GM10847 (cell line): ENCODE measurements around the gene SPATS2L.

Experiments
- POLR2A ChIP-seq: IDR thresholded peaks from 2 replicates; pipeline ENCODE4 v1.6.1; 2011; ENCODE audit not compliant: insufficient read length; ENCODE audit errors: extremely low read depth

The SPATS2L gene

GRCh38 chr2:200482194-200482593 is 175.7 kb downstream of the SPATS2L start:
- no peak for TF ChIP-seq POLR2A

- no peak for TF ChIP-seq POLR2A
Observed at GRCh38 chr2:200483729-200484198, 177.3 kb downstream of the SPATS2L start.

GRCh38 chr2:200484934-200485333 is 178.4 kb downstream of the SPATS2L start:
- no peak for TF ChIP-seq POLR2A

GRCh38 chr2:200486529-200486928 is 180.0 kb downstream of the SPATS2L start:
- TF ChIP-seq POLR2A: no peak

- no peak for TF ChIP-seq POLR2A
Observed at GRCh38 chr2:200488169-200488568, 181.7 kb downstream of the SPATS2L start.

- no peak for TF ChIP-seq POLR2A
Observed at GRCh38 chr2:200490001-200490400, 183.5 kb downstream of the SPATS2L start.

GRCh38 chr2:200492656-200493055 is 186.2 kb downstream of the SPATS2L start:
- TF ChIP-seq POLR2A: no peak

GRCh38 chr2:200494048-200494447 is 187.6 kb downstream of the SPATS2L start:
- no peak for TF ChIP-seq POLR2A

- no peak for TF ChIP-seq POLR2A
Observed at GRCh38 chr2:200496696-200497095, 190.2 kb downstream of the SPATS2L start.

- no peak for TF ChIP-seq POLR2A
Observed at GRCh38 chr2:200498402-200499162, 192.1 kb downstream of the SPATS2L start.

GRCh38 chr2:200502196-200502595 is 195.7 kb downstream of the SPATS2L start:
- TF ChIP-seq POLR2A: no peak

GRCh38 chr2:200506679-200507078 is 200.2 kb downstream of the SPATS2L start:
- TF ChIP-seq POLR2A: no peak

- no peak for TF ChIP-seq POLR2A
Observed at GRCh38 chr2:200507179-200507578, 200.7 kb downstream of the SPATS2L start.

GRCh38 chr2:200509235-200509611 is 202.7 kb downstream of the SPATS2L start:
- TF ChIP-seq POLR2A: no peak

GRCh38 chr2:200509612-200510433 is 203.3 kb downstream of the SPATS2L start, which contains the start of gene KCTD18:
KCTD18 (minus strand) TSS chr2:200510068; CDS start chr2:200507016, 3,052 bp downstream.
- TF ChIP-seq POLR2A: peak; percentile 40

- TF ChIP-seq POLR2A: no peak
Observed at GRCh38 chr2:200515155-200515554, 208.7 kb downstream of the SPATS2L start.

- no peak for TF ChIP-seq POLR2A
Observed at GRCh38 chr2:200523158-200523557, 216.7 kb downstream of the SPATS2L start.

- no peak for TF ChIP-seq POLR2A
Observed at GRCh38 chr2:200523604-200524003, 217.1 kb downstream of the SPATS2L start.
